Activated naive CD4-positive, alpha-beta T cell treated with Interleukin-2 at 50 U/mL for 16 hours (primary cell): ENCODE data around the gene CRYZL1.
"Not testable (repeated sequence)": the region's sequence is repeated elsewhere in the genome, so short reads cannot be mapped to it uniquely, and the experiment has no call there.

Experiments used
- DNase-seq: peaks from one replicate; pipeline ENCODE4 v3.0.0-alpha.2; 2020

CRYZL1 gene

GRCh38 chr21:33641352-33642026, at the start of gene CRYZL1:
CRYZL1 (minus strand) TSS chr21:33641741; CDS start chr21:33631551, 10,190 bp downstream.
- DNase-seq, result peak; percentile 100

DNA sequence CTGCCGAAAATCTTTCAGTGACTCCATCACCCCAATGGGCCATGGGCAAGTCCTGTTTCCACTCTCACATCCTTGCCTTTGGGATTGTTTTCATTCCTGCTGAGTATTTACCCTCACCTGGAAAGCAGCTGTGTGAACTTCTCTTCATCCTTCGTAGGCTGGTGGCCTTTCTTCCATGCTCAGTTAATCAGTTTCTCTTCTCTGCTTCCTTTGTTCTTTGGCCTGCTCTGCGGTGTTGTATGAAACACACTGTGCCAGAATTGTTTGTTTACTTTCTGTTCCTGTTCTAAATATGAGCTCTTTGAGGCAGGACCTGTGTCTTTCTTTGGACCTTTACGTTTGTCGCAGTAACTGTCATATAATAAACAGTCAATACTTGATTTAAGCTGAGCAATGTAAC, 49.3 kb upstream of the CRYZL1 start:
- no peak for DNase-seq

GRCh38 chr21:33688353-33688752, 46.8 kb upstream of the CRYZL1 start:
- DNase-seq, result no peak

GRCh38 chr21:33687634-33688033, 46.1 kb upstream of the CRYZL1 start:
- no peak for DNase-seq

DNA sequence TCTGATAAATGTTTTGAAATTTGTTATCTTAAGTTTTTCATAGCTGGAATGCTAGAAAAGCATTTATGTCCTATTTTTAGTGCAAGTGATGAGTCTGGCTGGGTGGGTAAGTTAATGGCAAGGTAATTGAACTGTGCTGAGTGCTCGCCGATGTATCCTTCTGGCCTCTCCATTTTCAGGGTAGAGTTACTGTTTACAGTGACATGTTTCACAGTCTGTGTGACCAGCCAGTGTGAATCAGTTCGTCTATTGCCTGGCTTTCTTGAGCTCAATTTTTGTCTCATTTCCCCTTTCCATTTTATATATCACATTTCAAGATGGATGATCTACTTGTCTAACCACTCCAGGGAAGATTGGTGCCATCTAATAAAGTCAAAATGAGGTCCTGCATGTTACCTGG, 44.8 kb upstream of the CRYZL1 start:
- DNase-seq, result no peak

- no peak for DNase-seq
These were observed 44.2 kb upstream of the CRYZL1 start for GRCh38 chr21:33685613-33686197.

DNA sequence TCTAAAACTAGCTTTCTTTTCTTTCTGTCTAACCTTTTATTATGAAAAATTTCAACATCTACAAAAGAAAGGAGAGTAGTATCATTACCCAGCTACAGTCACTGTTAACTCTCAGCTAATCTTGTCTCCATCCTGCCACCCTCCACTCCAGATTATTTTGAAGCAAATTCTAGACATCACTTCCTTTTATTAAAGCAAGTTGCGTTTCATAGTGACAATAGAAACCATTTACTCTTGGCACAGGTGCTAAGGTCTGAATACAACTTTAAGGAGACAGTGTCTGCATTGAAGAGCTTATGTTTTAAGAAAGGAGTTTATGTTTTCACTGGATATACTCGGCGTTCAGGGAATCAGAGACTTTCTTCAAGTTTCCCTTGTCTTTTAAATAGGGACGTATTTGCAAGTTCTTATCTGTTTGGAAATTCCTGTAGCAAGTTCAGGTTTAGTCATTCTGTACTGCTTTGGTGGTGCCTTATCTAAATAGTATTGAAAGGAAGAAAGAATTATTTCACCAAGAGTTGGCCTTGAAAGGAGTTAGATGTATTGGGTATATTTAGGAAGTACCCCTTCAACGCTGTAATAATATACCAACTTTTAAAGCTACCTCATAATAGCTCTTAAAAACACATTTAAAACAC, 43.5 kb upstream of the CRYZL1 start:
- no peak for DNase-seq

DNA sequence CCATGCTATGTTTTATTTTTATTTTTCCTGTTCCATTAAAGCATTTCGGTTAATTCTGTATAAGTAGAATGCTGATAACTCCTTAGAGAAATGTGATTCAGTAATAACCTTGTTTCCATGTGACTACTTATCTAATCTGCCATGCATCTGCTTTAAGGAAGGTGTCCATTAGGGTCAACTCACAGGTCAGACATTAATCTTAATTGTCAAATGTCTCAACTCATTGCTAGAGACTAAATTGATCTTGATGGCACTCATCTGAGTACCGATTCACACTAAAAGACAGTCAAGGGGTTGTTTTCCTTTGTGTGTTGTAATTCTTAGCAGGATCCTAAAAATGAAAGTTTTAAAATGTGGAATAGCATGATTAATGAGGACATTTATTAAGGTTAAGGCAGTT, 42.5 kb upstream of the CRYZL1 start:
- no peak for DNase-seq

DNA sequence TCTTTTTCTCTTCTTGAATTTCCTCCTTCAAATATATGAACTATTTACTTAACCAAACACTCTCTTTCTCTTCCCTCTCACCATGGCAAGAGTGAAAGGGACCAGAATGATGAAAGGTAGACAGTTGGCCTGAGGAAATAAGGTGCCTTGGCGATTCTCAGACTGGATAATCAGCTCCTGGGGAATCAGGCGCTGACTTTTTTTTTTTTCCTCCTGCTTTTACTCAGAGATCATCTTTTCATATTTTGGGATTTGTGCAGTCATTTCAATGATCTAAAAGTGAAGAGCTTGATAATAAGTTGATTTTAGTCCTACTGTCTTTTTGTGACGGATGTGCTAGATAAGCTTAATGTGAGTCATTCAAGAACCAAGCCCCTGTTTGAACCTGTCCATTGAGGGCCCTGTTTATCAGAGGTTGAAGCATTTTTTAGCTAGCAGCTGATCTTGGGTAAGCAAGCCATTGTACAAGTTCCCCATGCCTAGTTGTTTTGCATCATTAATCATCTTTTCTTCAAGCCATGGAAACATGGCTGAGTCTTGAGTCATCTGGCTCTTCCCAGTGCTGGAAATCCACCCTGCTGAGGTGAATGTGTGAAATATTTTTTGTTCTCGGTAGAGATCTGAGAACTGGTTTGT, 41.6 kb upstream of the CRYZL1 start:
- DNase-seq, result no peak

- no peak for DNase-seq
These were observed 39.3 kb upstream of the CRYZL1 start for GRCh38 chr21:33680870-33681269.

- DNase-seq, result no peak
These were observed 35.9 kb upstream of the CRYZL1 start for GRCh38 chr21:33677450-33677849.

GRCh38 chr21:33676666-33677065, 35.1 kb upstream of the CRYZL1 start:
- DNase-seq, result not testable (repeated sequence)

- no peak for DNase-seq
These were observed 32.7 kb upstream of the CRYZL1 start for GRCh38 chr21:33674226-33674625.

DNA sequence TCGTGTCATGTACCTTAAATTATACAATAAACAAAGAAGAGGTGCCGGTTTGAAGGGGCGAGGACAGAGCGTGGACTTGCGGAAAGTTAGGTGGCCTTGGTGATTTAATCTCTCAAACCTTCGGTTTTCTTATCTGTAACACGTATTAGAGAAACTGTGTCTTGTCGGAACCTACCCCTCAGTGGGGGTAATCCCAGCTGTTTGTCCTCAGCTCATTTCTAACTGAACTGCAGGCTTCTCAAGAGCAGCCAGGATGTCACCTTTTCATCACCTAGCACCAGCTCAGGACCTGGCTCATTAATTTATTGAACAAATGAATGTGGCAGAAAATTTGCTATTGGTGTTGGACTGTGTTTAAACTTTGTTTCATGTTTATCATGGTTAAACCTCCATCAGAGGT, 31.9 kb upstream of the CRYZL1 start:
- DNase-seq, result no peak

GRCh38 chr21:33670076-33670978, 28.8 kb upstream of the CRYZL1 start:
- no peak for DNase-seq

DNA sequence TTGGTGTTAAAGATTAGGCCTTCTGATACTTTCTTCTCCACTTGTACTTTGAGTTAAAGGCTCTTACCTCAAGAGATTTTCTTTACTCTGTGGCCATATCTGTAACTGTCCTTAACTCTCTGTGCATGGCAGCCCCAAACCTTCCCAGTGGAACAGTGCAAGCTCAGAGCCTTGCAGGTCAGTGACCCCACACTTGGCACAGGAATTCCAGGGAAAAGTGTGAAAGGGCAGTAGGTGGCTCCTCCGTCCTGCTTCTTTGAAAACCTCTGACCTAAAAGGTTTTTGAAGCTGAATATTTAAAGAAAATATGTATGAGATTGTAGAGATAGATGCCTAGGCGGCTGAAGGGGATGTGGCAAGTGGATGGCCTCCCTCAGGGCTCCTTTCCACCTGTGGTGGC, 27.1 kb upstream of the CRYZL1 start:
- no peak for DNase-seq

DNA sequence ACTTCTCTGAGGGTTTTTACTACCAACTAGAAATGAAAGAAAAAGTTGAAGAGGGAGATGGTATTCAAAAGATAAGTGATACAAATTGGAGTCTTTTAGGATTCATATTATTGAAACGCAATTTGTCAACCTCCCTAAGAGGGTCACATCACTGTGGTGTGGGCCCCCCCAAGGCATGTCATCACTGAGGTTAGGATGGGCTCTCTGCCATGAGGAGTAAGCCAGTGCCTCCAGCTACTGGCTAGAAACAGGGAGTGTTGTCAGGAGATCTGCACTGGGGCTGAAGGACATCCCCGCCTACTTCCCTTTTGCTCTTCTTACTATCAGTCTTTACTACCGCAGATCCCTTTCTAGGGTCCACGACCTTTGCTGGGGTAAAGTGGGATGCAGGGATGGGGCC, 26.6 kb upstream of the CRYZL1 start:
- no peak for DNase-seq

DNA sequence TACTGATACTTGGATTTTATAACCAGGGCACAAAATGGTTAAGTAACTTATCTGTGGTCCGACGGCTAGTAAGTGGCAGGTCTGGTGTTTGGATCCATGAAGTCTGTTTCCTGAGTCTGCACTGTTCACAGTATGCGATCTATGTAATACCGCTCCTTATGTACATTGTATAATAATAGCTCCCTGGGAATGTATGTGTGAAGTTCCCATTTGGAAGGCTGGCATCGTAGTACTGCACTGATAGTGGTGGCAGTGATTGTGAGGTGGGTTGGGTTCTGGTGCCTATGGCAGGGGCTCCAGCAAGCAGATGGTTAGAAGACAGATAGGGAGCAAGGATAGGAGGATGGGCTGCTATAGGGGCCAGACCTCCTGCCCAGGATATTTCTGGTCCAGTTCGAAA, 26.1 kb upstream of the CRYZL1 start:
- DNase-seq, result no peak

DNA sequence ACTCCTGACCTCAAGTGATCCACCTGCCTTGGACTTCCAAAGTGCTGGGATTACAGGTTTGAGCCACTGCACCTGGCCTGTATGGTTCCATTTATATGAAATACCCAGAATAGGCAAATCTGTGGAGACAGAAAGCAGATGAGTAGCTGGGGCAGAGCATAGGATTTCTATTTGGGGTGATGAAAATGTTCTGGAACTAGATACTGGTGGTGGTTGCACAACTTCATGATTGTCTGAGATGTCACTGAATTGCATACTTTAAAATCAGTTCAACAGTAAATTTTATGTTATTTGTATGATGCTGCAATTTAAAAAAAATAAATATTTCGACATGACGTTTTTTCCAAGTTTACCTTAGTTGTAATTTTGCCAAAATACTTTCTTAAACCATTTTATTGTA, 24.6 kb upstream of the CRYZL1 start:
- no peak for DNase-seq

- DNase-seq, result no peak
These were observed 22.6 kb upstream of the CRYZL1 start for GRCh38 chr21:33664135-33664534.

DNA sequence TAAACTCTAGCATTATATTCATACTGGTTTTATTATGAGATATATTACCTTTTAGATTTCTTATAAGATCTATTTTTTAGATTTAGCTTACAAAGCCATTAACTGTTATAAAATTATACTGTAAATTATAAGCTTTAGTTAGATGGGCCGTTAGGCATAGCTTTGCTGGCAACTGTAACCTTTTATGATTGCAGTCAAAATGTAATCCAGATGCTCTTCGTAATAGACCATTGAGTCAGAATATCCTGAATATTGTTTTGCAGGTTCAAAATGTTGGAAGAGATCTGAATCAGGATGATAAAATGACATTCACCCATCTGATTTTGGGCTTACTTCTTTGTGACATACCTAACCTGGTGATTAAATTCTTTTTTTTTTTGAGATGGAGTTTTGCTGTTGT, 21.7 kb upstream of the CRYZL1 start:
- DNase-seq, result no peak

DNA sequence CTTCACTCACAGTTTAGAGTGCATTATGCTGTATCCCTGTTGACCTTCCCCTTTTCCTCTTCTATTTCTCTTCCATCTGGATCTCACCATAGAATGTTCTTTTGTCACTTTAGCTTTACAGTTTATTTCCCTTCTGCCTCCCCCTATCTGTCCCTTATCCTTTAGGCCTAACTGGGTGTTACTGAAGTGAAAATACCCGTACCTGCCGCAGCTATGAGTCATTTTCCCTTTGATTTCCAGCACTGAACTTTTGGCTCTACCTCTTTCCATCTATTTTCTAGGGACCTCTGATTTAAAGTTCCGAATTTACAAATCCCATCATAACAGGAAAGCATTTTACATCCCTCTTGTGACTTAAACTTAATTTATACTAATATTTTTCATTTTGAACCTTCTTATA, 20.5 kb upstream of the CRYZL1 start:
- no peak for DNase-seq

DNA sequence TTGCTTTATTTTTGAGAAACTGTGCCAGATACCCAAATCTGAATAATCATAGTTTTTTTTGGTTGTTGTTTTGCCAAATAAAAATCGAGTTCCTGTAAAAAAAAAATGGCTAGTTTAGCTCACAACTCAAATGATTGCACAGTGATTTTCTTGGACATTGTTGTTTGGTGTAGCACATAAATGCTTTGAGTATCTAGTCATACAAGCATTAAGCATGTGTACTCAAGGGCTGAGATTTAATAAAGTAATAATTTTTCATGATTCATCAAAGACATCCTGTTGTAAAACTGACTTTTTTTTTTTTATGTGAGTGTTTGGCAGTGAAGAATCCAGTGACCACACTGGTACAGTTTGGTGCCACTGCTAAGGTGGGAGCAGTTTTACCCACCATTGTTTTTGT, 19.6 kb upstream of the CRYZL1 start:
- DNase-seq, result no peak
